Activated CD8-positive, alpha-beta memory T cell treated with anti-CD3 and anti-CD28 coated beads for 4 hours (primary cell): ENCODE data around the gene SOCS1.

Experiments
- DNase-seq, 2 donors: peaks; one replicate each; pipeline ENCODE4 v3.0.0-alpha.2; 2020; ENCODE audit warnings: low read depth in 2 of 2

Gene SOCS1

GRCh38 chr16:11285842-11286241 is 29.8 kb upstream of the SOCS1 start:
- no peak for DNase-seq

DNA sequence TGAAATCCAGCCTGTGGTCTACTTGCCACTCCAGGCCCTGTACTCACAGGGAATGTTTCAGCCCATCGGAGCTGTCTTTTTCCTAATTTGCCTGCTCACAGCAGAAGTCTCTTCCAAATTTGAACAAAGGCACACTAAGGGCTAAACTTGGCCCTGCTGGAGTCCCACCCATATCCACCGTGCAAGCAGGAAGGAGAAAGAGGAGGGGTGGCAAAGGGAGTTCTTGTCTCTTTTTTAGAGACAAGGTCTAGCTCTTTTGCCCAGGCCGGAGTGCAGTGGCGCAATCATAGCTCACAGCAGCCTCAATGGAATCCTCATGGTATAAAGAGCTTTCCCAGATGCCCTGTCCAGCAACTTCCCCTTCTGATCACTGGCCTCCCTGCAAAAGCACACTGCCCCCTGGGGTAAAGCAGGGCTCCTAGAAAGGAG is 27.8 kb upstream of the SOCS1 start:
- no peak for DNase-seq

GRCh38 chr16:11280616-11281522 is 24.9 kb upstream of the SOCS1 start, which contains the start of gene PRM1:
PRM1 (minus strand) TSS chr16:11281330; CDS start chr16:11281238, 92 bp downstream.
- no peak for DNase-seq

GRCh38 chr16:11278681-11279628 is 23.0 kb upstream of the SOCS1 start:
- no peak for DNase-seq

DNA sequence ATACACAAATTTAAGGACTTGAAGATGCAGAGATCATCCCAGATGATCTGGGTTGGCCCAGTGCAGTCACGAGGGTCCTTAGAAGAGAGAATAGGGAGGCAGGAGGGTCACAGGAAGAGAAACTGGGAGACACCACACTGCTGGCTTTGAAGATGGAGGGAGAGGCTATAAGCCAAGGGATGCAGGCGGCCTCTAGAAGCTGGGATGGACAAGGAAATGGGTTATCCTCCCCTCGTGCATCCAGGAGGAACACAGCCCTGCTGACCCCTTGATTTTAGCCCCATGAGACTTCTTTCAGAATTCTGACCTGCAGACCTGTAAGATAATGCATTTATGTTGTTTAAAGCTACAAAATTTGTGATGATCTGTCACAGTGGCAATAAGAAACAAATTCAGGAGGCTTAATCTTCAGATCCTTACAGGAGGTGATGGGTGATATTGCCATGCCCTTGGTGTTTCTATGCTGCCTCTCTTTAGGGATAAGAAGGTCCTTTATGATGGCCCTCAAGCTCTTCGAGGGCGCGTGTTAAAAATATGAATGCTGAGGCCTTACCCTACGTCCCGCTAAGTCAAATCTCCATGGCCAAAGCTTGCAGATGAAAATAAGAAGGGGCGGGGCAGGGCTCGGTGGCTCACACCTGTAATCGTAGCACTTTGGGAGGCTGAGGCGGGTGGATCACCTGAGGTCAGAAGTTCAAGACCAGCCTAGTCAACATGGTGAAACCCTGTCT is 21.8 kb upstream of the SOCS1 start:
- no peak for DNase-seq

GRCh38 chr16:11276896-11277593 is 21.0 kb upstream of the SOCS1 start:
- DNase-seq = no peak

DNA sequence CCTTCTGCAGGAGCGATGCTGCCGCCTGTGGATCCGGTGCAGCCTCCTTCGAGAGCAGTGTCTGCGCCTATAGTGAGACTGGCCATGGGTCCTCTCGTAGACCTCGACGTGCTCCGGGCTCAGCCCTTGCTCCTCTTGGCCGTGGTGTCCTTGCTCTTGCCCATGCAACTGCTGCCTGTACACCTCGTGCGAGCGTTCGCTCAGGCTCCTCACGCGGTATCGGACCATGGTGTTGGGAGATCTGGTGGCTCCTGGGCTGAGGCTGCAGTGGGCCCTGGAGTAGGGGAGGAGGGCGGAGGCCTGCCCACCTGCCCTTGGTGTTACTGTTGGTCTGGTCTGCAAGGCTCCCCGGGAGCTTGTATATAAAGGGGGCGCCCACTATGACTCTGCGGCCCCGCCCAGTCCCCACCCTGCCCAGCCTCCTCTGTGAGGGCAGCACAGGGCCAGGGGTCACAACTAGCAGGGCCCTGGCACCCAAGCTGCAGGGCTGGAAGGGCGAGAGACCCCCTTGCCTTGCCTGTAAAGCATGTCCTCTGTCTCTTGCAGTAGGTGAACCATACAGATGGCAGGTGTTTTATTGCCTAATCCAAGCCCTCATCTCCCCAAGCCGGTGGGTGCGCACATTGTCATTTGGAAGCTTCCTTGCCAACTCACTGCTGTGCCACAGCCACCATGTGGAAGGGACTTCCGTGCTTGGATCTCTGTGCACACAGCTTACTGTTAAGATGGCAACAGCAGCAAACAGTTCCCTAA is 20.3 kb upstream of the SOCS1 start, which contains the start of gene PRM2:
Gene PRM2 (minus strand): TSS at position 338 of the 753 bp plus-strand sequence. CDS start 110 bp downstream, at position 228.
- no peak for DNase-seq

DNA sequence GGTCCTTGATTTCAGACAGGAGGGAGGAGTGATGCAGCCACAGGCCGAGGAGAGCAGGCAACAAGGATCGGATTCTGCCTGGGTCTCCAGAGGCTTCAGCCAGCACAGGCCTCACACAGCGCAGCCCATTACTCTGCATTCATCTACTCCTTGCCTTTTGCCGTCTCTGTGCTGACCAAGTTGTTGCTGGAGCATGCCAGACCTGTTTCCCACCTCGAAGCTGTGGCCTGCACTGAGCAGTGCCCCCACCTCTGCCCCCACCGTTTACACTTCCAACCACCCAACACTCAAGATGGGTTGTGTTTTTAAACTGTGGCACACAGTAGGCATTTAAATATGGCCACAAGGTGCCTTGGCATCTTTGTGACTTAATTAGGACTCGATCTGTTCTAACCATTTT is 19.0 kb upstream of the SOCS1 start:
- DNase-seq = no peak

- DNase-seq = no peak
Measured at GRCh38 chr16:11273721-11274324, 17.8 kb upstream of the SOCS1 start.

GRCh38 chr16:11272921-11273720 is 17.1 kb upstream of the SOCS1 start, which contains the start of gene PRM3:
PRM3 (minus strand) TSS chr16:11273629; CDS start chr16:11273595, 34 bp downstream.
- DNase-seq = no peak

GRCh38 chr16:11272484-11272883 is 16.5 kb upstream of the SOCS1 start:
- no peak for DNase-seq

DNA sequence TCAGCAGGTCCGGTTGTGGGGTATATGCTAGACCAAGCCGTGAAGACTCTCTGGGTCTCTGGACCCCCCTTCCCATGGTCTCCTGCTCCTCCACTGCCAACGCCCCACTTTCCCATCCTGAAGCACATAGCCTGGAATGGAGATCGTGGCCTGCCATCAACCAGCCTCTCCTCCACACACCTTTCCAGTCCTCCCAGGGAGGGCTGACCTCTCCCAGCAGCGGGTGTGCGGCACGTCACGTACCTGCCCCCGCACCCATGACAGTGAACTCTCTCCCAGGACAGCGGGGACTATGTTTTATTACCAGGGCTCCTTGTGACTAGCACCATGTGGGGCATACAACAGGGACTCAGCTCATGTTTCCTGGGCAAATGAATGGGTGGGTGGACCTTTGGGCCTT is 15.6 kb upstream of the SOCS1 start:
- DNase-seq = no peak

- no peak for DNase-seq
Measured at GRCh38 chr16:11270602-11271162, 14.7 kb upstream of the SOCS1 start.

DNA sequence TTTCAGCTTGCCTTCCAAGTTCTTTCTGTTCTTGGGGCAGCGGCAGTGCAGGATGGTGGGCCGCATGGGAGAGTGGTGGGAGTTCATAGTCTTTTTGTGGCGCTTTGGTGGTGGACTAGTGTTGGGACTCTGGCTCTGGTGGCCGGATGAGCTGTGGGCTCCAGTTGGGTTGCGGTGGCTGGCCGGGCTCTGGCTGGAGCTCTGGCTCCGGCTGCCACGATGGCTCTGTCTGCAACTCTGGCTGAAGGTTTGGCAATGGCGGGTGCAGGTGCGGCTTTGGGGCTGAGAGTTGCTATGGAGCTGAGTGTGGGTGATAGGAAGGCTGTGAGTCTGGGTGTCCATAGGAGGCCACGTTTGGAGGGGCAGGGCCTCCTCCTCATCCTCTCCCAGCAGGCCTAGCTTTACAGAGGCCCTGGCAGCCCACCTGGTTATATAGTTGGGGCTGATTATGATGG is 12.9 kb upstream of the SOCS1 start, which contains the start of gene TNP2:
Gene TNP2 (minus strand): TSS at position 405 of the 455 bp plus-strand sequence. CDS start 63 bp downstream, at position 342.
- no peak for DNase-seq

- no peak for DNase-seq
Measured at GRCh38 chr16:11265124-11265523, 9.1 kb upstream of the SOCS1 start.

DNA sequence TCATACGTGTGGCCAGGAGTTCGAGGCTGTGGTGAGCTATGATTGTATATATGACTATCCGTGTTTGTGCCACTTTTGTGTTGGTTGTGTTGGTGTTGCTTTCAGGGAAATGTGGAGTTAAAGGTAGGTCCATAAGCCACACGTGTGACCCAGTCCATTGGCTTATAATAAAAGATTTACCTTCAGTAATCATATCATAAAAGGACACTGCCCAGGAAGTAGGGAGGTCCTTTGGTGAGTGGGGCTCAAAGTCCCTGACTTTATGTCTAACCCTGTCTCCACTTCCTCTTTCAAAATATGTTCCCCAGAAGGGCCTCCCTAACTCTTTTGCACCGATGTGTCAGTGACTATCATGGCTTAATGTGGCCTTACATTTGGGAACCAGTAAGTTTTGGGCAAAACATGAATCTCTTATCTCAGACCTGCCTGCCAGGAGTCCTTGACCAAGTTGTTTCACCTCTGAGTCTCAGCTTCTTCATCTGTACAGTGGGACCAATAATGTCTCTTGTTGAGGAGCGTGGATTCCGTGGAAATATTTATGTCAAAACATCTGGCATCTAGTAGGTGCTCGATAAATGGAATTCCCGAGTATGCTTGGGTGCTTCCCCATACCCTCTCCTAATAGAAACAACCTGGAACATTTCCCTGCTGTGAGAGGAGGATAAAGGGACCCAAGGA is 8.3 kb upstream of the SOCS1 start:
- DNase-seq = no peak

DNA sequence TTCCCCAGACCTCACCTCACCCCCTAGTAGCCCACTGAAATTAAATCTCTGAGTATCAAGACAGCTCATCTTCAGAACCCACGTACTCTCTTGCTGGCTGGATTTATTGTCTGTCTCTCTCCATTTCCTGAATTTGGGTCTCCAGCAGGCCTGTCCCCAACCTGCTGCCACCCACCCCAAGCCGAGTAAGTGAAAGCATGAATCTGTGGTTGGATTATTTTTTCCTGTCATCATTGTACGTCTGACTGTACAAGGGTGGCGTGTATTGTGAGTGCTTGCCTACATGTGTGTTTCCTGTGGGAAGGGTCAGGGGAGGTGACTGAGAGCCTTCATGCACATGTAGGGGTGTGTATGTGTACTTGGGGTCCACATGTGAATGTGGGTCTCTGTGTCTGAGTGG is 7.7 kb upstream of the SOCS1 start:
- DNase-seq = no peak

DNA sequence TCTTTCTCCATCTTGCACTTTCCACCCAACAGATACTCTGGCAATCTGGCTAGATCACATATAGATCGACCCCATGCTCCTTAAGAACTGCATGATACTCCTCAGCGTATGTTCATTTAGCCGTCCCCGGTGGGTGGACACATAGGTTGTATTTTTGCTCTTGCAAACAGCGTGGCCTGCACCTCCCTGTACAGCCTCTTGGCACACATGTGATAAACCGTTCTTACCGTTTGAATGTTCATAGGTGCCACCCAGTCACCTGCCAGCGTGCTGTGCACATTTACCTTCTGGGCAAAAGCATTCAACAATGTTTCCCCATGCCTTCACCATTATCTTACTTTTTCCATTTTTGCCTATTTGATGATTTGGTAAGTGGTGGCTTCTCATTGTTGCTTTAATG is 6.9 kb upstream of the SOCS1 start:
- no peak for DNase-seq
